ENCODE results near the gene FMN1.

- TF ChIP-seq CTCF (IDR thresholded peaks at IDR 0.05; ENCODE audit: low read depth, low read length, poor library complexity, severe bottlenecking) = no peak
- TF ChIP-seq EZH2phosphoT487 (IDR thresholded peaks at IDR 0.05; ENCODE audit: borderline replicate concordance, low read length) = no peak
These were observed 375.6 kb downstream of the FMN1 start for GRCh38 chr15:32818758-32819447.

All from DOHH2 (cell line).